Measurements from ENCODE around the gene MCF2L. TPM values are rescaled to one million over a fixed set of nuclear protein-coding genes. Genes with fewer than 3 reads are reported as not detected.

MCF2L gene
- total RNA-seq, 1 donor from 2014 or later: 12.3 TPM

DNA sequence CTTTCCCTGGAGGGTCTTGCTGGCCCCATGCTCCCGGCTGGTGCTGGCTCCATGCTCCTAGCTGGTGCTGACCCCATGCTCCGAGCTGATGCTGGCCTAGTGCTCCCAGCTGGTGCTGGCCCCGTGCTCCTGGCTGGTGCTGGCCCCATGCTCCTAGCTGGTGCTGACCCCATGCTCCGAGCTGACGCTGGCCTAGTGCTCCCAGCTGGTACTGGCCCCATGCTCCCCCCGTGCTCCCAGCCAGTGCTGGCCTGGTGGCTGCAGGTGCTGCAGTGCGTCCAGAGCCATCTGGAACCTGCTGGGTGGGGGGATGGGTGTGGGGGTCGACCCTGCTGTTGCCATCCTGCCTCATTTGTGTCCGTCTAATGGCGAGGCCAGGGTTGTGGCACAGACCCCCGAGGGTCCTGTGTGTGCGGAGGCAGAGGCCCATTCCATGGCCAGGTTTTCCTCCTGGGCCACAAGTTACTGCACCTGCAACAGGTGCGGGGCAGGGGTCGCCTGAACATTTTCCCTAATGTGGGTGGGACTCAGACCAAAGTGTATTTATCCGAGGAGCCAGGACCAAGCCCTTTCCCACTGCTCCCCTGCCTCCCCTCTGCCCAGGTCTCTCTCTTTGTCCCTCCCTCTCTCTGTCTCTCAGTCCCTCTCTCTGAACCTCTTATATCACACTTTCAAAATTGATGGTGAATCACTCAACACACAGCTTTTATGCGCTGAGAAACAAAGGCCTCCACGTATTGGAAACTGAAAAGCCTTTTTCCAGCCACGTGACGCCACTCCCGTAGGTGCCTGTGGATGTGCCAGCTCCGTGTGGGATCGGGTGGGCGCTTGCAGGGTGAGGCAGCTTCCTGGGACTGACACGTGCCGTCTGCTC is 45.1 kb downstream of the MCF2L start:
- DNase-seq (ENCODE audit: low read depth): no peak
- TF ChIP-seq, protein P1, sequence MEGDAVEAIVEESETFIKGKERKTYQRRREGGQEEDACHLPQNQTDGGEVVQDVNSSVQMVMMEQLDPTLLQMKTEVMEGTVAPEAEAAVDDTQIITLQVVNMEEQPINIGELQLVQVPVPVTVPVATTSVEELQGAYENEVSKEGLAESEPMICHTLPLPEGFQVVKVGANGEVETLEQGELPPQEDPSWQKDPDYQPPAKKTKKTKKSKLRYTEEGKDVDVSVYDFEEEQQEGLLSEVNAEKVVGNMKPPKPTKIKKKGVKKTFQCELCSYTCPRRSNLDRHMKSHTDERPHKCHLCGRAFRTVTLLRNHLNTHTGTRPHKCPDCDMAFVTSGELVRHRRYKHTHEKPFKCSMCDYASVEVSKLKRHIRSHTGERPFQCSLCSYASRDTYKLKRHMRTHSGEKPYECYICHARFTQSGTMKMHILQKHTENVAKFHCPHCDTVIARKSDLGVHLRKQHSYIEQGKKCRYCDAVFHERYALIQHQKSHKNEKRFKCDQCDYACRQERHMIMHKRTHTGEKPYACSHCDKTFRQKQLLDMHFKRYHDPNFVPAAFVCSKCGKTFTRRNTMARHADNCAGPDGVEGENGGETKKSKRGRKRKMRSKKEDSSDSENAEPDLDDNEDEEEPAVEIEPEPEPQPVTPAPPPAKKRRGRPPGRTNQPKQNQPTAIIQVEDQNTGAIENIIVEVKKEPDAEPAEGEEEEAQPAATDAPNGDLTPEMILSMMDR (IDR thresholded peaks at IDR 0.05; ENCODE audit: insufficient read depth, low read length, poor library complexity, severe bottlenecking): no peak
- no peak overlapping the region for H3K4me3 ChIP-seq (ENCODE audit: low read depth, low read length)
- H3K36me3 ChIP-seq (ENCODE audit: control insufficient read depth, insufficient read depth, low read length): no peaks in the 10 kb centered on the region
- H3K27me3 ChIP-seq (ENCODE audit: control insufficient read depth, insufficient read depth, low read length): peaks cover 5% of the 10 kb centered on the region

DNA sequence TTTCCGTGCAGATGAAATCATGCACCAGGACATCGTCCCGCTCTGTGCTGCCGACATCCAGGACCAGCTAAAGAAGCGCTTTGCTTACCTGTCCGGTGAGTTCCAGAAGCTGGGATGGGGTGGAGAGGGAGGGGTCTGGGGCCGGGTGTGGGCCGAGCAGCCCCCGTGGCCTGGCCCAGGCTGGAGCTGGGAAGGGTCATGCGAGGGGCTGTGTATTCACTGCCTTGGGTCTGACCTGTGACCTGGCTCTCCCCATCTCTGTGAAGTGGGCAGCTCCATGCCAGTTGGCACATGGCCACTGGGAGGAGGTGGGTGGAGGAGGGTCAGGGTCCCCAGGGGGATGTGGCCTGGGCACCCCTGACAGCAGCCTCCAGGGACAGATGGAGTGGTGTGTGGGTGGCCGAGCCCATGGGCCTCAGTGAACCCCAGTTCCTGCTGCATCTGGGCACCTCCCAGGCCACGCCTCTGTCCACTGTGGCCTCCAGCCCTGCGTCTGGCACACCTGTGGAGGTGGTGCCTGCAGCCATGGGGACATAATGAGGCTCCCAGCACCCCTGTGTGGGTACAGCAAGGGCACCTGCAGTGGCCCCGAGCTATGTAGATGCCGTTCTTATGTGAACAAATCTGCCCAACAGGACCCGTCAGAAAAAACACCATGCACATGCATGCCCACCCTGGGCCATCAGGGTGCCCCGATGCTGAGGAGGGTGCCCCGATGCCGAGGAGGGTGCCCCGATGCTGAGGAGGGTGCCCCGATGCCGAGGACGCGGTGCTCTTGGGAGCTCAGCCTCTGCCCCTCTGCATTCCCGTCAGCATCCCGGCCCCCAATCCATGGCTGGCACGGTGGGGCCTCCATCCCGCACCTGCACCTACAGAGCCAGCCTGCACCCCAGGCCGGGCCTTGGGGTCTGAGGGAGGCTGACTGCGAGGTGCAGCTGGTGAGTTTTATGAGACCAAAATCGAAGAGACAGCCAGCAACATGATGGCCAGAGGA is 46.0 kb downstream of the MCF2L start:
- Histone ChIP-seq H3K4me3 (ENCODE audit: low read depth, low read length) (no peak overlapping the region), H3K27me3 (ENCODE audit: control insufficient read depth, insufficient read depth, low read length) (no peaks in the 10 kb centered on the region), H3K36me3 (ENCODE audit: control insufficient read depth, insufficient read depth, low read length) (no peaks in the 10 kb centered on the region)
- TF ChIP-seq, protein P1 (IDR thresholded peaks at IDR 0.05; ENCODE audit: insufficient read depth, low read length, poor library complexity, severe bottlenecking): no peak
- no peak for DNase-seq (ENCODE audit: low read depth)

DNA sequence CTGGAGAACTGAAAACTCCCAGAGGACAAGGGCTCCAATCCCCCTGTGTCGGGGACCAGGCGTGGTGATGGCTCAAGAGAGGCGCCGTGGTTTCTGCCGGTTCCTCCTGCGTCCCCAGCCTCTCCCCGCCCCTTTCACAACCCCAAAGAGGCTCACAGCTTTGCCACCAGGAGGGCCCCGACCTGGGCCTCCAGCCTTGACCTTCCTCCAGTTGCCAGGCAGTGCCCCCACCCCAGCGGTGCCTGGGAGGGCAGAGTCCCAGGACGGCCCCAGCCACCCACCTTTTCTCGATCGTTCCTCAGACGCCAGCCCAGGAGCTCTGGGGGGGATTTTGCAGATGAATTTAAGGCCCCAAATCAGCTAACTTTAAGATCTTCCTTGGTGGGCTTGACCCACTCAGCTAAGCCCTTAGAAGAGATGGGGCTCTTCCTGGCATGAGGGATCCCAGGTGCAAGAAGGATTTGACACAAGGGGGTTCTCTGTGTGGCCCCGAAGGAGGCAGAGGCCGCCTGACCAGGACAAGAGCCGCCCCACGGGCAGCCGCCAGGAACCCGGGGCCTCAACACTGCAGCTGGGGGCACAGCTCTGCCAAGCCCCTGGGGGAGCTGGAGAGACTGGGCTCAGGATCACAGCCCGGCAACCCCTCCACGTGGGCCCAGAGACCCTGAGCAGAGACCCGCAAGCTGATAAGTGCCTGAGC is 47.0 kb downstream of the MCF2L start:
- Histone ChIP-seq H3K27me3 (ENCODE audit: control insufficient read depth, insufficient read depth, low read length) (no peaks in the 10 kb centered on the region), H3K4me3 (ENCODE audit: low read depth, low read length) (no peak overlapping the region), H3K36me3 (ENCODE audit: control insufficient read depth, insufficient read depth, low read length) (no peaks in the 10 kb centered on the region)
- TF ChIP-seq, protein P1 (IDR thresholded peaks at IDR 0.05; ENCODE audit: insufficient read depth, low read length, poor library complexity, severe bottlenecking): no peak
- no peak for DNase-seq (ENCODE audit: low read depth)

DNA sequence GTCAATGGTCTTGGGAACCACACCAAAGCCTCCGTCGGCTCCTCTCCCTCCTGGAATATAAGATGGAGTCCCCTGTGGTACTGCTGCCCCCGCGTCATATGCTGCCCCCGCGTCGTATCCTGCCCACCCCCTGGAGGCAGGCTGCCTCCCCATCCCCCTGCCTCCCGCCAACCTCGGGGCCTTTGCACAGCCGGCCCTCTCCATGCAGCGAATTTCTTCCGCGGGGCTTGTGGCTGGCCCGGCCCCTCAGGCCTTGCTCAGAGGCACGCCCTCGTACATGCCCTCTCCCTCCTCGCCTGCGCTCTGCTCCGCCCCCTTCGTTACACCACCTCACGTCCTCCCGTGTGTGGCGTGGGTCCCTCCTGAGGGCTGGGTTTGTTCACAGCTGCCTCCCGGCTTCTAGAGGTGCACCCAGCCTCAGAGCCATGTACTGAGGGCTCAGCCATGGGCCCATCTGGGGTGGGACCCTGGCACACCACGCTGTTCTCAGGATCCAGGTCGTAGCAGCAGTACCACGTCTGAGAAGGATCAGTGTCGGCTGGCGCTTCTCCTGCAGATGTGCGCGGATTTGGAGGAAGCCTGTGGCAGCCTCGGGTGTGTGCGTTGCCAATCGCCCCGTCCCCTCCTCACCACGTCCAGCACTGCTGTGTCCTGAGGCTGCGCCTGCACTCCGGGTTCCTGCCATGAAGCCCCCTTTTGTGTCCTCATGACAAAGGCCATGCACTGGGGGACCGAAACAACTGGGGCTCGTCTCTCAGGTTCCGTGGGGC is 47.7 kb downstream of the MCF2L start:
- no peak for DNase-seq (ENCODE audit: low read depth)
- Histone ChIP-seq H3K36me3 (ENCODE audit: control insufficient read depth, insufficient read depth, low read length) (no peaks in the 10 kb centered on the region), H3K4me3 (ENCODE audit: low read depth, low read length) (no peak overlapping the region), H3K27me3 (ENCODE audit: control insufficient read depth, insufficient read depth, low read length) (no peaks in the 10 kb centered on the region)
- TF ChIP-seq, protein P1 (IDR thresholded peaks at IDR 0.05; ENCODE audit: insufficient read depth, low read length, poor library complexity, severe bottlenecking): no peak
